OCI-LY1 (cell line): ENCODE measurements around the gene GSTO1.

Experiments
- EZH2 ChIP-seq: fragments of 200-600 bp; sonication (generic), shearing (Covaris generic); IDR thresholded peaks from 2 replicates; pipeline ENCODE4 v1.8.0; 2017; ENCODE audit warnings: borderline replicate concordance, mixed run types, mild to moderate bottlenecking, antibody characterized with exemption, low read length, moderate library complexity, mixed read lengths
- TF ChIP-seq, protein P1 (sequence below): fragments of 200-600 bp; sonication (generic), shearing (Covaris generic); IDR thresholded peaks from 2 replicates; pipeline ENCODE4 v1.5.1; 2017; ENCODE audit warnings: mild to moderate bottlenecking, antibody characterized with exemption, low read length, moderate library complexity, mixed read lengths

DNA sequence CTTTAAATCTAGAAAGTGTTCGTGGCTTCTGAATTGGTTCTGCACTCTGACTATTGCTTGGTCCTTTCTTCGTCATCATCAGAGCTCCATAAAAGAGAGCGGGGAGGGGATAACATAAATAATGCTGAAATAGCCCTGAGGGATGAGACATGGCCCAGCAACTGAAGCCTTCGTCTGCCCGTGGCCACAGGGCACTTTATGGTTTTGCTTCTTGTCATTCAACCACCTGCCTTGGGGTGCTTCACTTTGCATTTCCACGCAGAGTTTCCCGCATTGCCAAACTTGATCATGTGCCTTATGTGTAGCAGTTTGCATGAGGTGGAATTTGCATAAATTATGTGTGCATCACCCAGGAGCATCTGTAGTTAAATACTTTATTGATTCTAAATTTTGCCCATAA, 30.2 kb downstream of the GSTO1 start:
- TF ChIP-seq, protein P1, sequence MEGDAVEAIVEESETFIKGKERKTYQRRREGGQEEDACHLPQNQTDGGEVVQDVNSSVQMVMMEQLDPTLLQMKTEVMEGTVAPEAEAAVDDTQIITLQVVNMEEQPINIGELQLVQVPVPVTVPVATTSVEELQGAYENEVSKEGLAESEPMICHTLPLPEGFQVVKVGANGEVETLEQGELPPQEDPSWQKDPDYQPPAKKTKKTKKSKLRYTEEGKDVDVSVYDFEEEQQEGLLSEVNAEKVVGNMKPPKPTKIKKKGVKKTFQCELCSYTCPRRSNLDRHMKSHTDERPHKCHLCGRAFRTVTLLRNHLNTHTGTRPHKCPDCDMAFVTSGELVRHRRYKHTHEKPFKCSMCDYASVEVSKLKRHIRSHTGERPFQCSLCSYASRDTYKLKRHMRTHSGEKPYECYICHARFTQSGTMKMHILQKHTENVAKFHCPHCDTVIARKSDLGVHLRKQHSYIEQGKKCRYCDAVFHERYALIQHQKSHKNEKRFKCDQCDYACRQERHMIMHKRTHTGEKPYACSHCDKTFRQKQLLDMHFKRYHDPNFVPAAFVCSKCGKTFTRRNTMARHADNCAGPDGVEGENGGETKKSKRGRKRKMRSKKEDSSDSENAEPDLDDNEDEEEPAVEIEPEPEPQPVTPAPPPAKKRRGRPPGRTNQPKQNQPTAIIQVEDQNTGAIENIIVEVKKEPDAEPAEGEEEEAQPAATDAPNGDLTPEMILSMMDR: no peak
- TF ChIP-seq EZH2: no peak
